HepG2 (cell line): ENCODE results near the gene LAMA5. TPM values are rescaled to one million over a fixed set of nuclear protein-coding genes. Genes with fewer than 3 reads are reported as not detected.

Experiments used
- AGO1 ChIP-seq: fragments of 200-400 bp; formaldehyde crosslinking; IDR thresholded peaks from 2 replicates; pipeline ENCODE4 v1.6.1; 2017; ENCODE audit warnings: mild to moderate bottlenecking, low read depth, low read length, moderate library complexity; ENCODE audit not compliant: poor library complexity, severe bottlenecking
- CBX2 ChIP-seq, 2 experiments: fragments of 200-600 bp in 1 of 2; sonication (generic); formaldehyde crosslinking in 1 of 2; IDR thresholded peaks; 2 replicates each; pipeline versions ENCODE4 v1.7.0 to v1.8.1; 2018 to 2022; ENCODE audit warnings: low read depth in 2 of 2, low read length in 1 of 2, mild to moderate bottlenecking in 1 of 2, missing genetic modification reagents in 1 of 2
- FOXM1 ChIP-seq: sonication (generic); formaldehyde crosslinking; IDR thresholded peaks from 2 replicates; pipeline ENCODE4 v1.5.0; 2020; ENCODE audit warnings: missing genetic modification reagents
- KAT2B ChIP-seq: fragments of 150-350 bp; IDR thresholded peaks from 2 replicates; pipeline ENCODE4 v1.6.1; 2014; ENCODE audit warnings: low read depth, low read length, borderline replicate concordance
- KDM2A ChIP-seq: sonication (generic); formaldehyde crosslinking; IDR thresholded peaks from 2 replicates; pipeline ENCODE4 v1.4.0; 2020; ENCODE audit warnings: low read depth, missing genetic modification reagents, borderline replicate concordance
- RARA ChIP-seq: IDR thresholded peaks from 2 replicates; pipeline ENCODE4 v1.6.1; 2016; ENCODE audit warnings: missing genetic modification reagents, missing compliant biosample characterization
- SPEN ChIP-seq: sonication (generic); formaldehyde crosslinking; IDR thresholded peaks from 2 replicates; pipeline ENCODE4 v1.5.1; 2020; ENCODE audit warnings: low read depth, mild to moderate bottlenecking, missing genetic modification reagents
- SSRP1 ChIP-seq: IDR thresholded peaks from 2 replicates; pipeline ENCODE4 v1.6.1; 2016; ENCODE audit warnings: control low read depth
- ZFY ChIP-seq: sonication (generic); formaldehyde crosslinking; IDR thresholded peaks from 2 replicates; pipeline ENCODE4 v1.4.0; 2020; ENCODE audit warnings: missing genetic modification reagents
- ZNF205 ChIP-seq: IDR thresholded peaks from 2 replicates; pipeline ENCODE4 v1.6.1; 2018; ENCODE audit warnings: missing biosample characterization, missing genetic modification reagents
- ZNF292 ChIP-seq: sonication (generic); formaldehyde crosslinking; IDR thresholded peaks from 2 replicates; pipeline ENCODE4 v1.8.1; 2022; ENCODE audit warnings: mild to moderate bottlenecking, low read depth, missing genetic modification reagents, borderline replicate concordance
- ZNF326 ChIP-seq: sonication (generic); formaldehyde crosslinking; IDR thresholded peaks from 2 replicates; pipeline ENCODE4 v1.4.0; 2020; ENCODE audit warnings: missing genetic modification reagents, borderline replicate concordance
- polyA plus RNA-seq, 8 experiments: library from polyadenylated mRNA; depleted of rRNA in 3 of 8; stranded (reverse) in 7 of 8; unstranded in 1 of 8; fragments of >200 nt; fragmentation: Illumina TruSeq in 4 of 8; extraction: Trizol in 4 of 8; gene quantifications; 2 replicates each; pipeline versions ENCODE4 v1.2.1 to v1.2.3, GENCODE V29; 2011 to 2016; ENCODE audit warnings: low read depth in 4 of 8, missing spikeins in 1 of 8, mixed read lengths in 1 of 8; ENCODE audit not compliant: insufficient read depth in 1 of 8
- total RNA-seq, 5 experiments: library from RNA; depleted of rRNA; stranded (reverse); fragments of >200 nt; fragmentation: Illumina TruSeq; extraction: Trizol; gene quantifications; 2 replicates each; pipeline ENCODE4 v1.2.3, GENCODE V29; 2016; ENCODE audit warnings: low read depth in 1 of 5
- TF ChIP-seq, protein P1 (sequence below): fragments of 450-650 bp; IDR thresholded peaks from 2 replicates; pipeline ENCODE4 v1.6.1; 2016
- TF ChIP-seq, protein P2 (sequence below): IDR thresholded peaks from 2 replicates; pipeline ENCODE4 v1.6.1; 2016; ENCODE audit warnings: missing biosample characterization, missing genetic modification reagents, low read depth
- TF ChIP-seq, protein P3 (sequence below): sonication (generic); formaldehyde crosslinking; IDR thresholded peaks from 2 replicates; pipeline ENCODE4 v1.5.1; 2020; ENCODE audit warnings: mild to moderate bottlenecking, missing genetic modification reagents, moderate library complexity
- TF ChIP-seq, protein P4 (sequence below): sonication (generic); formaldehyde crosslinking; IDR thresholded peaks from 2 replicates; pipeline ENCODE4 v1.4.0; 2020; ENCODE audit warnings: missing genetic modification reagents, borderline replicate concordance

LAMA5 gene
- total and polyA plus RNA-seq, 2 of the 13 experiments (the other 11 are each of a cell fraction or from before 2014, with no cell fraction given), result 21.0 to 44.7 TPM

DNA sequence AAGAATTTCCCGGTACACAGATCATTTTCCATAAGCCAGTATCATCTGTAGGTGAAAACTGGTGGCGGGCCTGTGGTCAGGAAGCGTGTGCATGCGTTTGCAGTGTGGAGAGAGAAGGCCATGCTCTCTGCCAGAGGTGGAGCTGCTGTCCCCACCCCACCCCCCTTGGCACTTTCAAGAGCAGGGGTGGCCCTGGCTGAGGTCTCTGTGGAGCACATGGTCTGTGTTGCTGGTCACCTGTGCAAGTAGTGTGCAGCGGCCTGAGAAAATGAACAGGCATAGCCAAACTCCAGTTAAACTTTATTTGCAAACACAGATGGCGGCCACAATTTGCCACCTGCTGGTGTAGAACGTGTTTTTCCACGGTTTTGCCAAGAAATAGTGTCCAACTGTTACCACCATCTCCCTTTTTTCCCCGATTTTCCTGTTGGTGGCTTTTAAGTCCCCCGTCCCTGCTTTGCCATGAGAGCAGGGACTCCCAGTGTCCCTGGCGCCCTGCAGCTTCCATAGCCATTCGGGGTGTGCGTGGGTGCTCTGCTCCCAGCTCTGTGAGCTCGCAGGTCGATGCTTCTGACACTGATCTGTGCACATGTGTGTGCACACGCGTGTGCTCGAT lies 61.9 kb downstream of the LAMA5 start (continued):
- TF ChIP-seq, protein P1, sequence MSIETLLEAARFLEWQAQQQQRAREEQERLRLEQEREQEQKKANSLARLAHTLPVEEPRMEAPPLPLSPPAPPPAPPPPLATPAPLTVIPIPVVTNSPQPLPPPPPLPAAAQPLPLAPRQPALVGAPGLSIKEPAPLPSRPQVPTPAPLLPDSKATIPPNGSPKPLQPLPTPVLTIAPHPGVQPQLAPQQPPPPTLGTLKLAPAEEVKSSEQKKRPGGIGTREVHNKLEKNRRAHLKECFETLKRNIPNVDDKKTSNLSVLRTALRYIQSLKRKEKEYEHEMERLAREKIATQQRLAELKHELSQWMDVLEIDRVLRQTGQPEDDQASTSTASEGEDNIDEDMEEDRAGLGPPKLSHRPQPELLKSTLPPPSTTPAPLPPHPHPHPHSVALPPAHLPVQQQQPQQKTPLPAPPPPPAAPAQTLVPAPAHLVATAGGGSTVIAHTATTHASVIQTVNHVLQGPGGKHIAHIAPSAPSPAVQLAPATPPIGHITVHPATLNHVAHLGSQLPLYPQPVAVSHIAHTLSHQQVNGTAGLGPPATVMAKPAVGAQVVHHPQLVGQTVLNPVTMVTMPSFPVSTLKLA, result peak; percentile 79
- TF ChIP-seq ZNF326 (CRISPR knock-in tag) (0 out of 2 replicates have a peak, but pooled peaks have one; percentile 18), AGO1 (peak; percentile 9), RARA (peak; percentile 49), SSRP1 (CRISPR knock-in tag) (peak; percentile 63; the same call in 1 of the 2 replicates), KDM2A (CRISPR knock-in tag) (0 out of 2 replicates have a peak, but pooled peaks have one; percentile 7), ZNF292 (CRISPR knock-in tag) (no peak), SPEN (peak; percentile 69; the same call in 1 of the 2 replicates), KAT2B (no peak), ZFY (CRISPR knock-in tag) (peak; percentile 43; the same call in 1 of the 2 replicates), FOXM1 (no peak), ZNF205 (CRISPR knock-in tag) (no peak), CBX2 (IDR thresholded peaks at IDR 0.05; ENCODE audit: low read depth, low read length) (no peak), CBX2 (CRISPR knock-in tag; IDR thresholded peaks at IDR 0.05; ENCODE audit: low read depth) (no peak)
- TF ChIP-seq, protein P2, sequence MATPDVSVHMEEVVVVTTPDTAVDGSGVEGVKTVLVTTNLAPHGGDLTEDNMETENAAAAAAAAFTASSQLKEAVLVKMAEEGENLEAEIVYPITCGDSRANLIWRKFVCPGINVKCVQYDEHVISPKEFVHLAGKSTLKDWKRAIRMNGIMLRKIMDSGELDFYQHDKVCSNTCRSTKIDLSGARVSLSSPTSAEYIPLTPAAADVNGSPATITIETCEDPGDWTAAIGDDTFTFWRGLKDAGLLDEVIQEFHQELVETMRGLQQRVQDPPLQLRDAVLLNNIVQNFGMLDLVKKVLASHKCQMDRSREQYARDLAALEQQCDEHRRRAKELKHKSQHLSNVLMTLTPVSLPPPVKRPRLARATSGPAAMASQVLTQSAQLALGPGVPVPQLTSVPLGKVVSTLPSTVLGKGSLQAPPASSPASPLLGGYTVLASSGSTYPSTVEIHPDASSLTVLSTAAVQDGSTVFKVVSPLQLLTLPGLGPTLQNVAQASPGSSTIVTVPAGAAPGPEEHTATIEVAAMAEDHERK (CRISPR knock-in tag), result no peak
- TF ChIP-seq, protein P3, sequence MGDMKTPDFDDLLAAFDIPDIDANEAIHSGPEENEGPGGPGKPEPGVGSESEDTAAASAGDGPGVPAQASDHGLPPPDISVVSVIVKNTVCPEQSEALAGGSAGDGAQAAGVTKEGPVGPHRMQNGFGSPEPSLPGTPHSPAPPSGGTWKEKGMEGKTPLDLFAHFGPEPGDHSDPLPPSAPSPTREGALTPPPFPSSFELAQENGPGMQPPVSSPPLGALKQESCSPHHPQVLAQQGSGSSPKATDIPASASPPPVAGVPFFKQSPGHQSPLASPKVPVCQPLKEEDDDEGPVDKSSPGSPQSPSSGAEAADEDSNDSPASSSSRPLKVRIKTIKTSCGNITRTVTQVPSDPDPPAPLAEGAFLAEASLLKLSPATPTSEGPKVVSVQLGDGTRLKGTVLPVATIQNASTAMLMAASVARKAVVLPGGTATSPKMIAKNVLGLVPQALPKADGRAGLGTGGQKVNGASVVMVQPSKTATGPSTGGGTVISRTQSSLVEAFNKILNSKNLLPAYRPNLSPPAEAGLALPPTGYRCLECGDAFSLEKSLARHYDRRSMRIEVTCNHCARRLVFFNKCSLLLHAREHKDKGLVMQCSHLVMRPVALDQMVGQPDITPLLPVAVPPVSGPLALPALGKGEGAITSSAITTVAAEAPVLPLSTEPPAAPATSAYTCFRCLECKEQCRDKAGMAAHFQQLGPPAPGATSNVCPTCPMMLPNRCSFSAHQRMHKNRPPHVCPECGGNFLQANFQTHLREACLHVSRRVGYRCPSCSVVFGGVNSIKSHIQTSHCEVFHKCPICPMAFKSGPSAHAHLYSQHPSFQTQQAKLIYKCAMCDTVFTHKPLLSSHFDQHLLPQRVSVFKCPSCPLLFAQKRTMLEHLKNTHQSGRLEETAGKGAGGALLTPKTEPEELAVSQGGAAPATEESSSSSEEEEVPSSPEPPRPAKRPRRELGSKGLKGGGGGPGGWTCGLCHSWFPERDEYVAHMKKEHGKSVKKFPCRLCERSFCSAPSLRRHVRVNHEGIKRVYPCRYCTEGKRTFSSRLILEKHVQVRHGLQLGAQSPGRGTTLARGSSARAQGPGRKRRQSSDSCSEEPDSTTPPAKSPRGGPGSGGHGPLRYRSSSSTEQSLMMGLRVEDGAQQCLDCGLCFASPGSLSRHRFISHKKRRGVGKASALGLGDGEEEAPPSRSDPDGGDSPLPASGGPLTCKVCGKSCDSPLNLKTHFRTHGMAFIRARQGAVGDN (CRISPR knock-in tag), result peak; percentile 76
- TF ChIP-seq, protein P4, sequence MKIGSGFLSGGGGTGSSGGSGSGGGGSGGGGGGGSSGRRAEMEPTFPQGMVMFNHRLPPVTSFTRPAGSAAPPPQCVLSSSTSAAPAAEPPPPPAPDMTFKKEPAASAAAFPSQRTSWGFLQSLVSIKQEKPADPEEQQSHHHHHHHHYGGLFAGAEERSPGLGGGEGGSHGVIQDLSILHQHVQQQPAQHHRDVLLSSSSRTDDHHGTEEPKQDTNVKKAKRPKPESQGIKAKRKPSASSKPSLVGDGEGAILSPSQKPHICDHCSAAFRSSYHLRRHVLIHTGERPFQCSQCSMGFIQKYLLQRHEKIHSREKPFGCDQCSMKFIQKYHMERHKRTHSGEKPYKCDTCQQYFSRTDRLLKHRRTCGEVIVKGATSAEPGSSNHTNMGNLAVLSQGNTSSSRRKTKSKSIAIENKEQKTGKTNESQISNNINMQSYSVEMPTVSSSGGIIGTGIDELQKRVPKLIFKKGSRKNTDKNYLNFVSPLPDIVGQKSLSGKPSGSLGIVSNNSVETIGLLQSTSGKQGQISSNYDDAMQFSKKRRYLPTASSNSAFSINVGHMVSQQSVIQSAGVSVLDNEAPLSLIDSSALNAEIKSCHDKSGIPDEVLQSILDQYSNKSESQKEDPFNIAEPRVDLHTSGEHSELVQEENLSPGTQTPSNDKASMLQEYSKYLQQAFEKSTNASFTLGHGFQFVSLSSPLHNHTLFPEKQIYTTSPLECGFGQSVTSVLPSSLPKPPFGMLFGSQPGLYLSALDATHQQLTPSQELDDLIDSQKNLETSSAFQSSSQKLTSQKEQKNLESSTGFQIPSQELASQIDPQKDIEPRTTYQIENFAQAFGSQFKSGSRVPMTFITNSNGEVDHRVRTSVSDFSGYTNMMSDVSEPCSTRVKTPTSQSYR (CRISPR knock-in tag), result peak; percentile 79
